Cardiac muscle cell (in vitro differentiated cells and primary cell): ENCODE measurements around the gene ATP12A. TPM values are rescaled to one million over a fixed set of nuclear protein-coding genes. Genes with fewer than 3 reads are reported as not detected.

Experiments used
- DNase-seq, 2 donors: peaks; one replicate each; pipeline versions ENCODE4 v3.0.0 to v3.0.0-alpha.2; 2010 to 2017; ENCODE audit warnings: low read depth in 1 of 2, low spot score in 1 of 2
- H3K27ac ChIP-seq: fragments of 200-600 bp; sonication (generic); 2 replicates; pipeline ENCODE4 v1.5.1; 2016
- H3K27me3 ChIP-seq: fragments of 200-600 bp; sonication (generic); 2 replicates; pipeline ENCODE4 v1.6.0; 2016; ENCODE audit warnings: control low read depth
- H3K36me3 ChIP-seq: fragments of 200-600 bp; sonication (generic); 2 replicates; pipeline ENCODE4 v1.5.1; 2016; ENCODE audit warnings: control low read depth
- H3K4me1 ChIP-seq: fragments of 200-600 bp; sonication (generic); 2 replicates; pipeline ENCODE4 v1.8.1; 2017; ENCODE audit warnings: low read depth, mild to moderate bottlenecking, mixed run types
- H3K4me3 ChIP-seq: fragments of 200-600 bp; sonication (generic); 2 replicates; pipeline ENCODE4 v1.5.1; 2016; ENCODE audit warnings: mild to moderate bottlenecking
- H3K9me3 ChIP-seq: fragments of 200-600 bp; sonication (generic); 2 replicates; pipeline ENCODE4 v1.5.1; 2017; ENCODE audit warnings: low read depth, mild to moderate bottlenecking, control low read depth
- CTCF ChIP-seq: IDR thresholded peaks from 2 replicates; pipeline ENCODE4 v1.5.1; 2012; ENCODE audit warnings: low read depth, mild to moderate bottlenecking, low read length
- polyA plus RNA-seq: library from polyadenylated mRNA; unstranded; fragments of >200 nt; fragmentation: Nextera tagmentation; extraction: Ambion mirVana; gene quantifications from 2 replicates; pipeline ENCODE4 v1.2.1, GENCODE V29; 2016
- total RNA-seq: library from RNA; depleted of rRNA; stranded (reverse); fragments of >200 nt; gene quantifications from 2 replicates; pipeline ENCODE4 v1.2.3, GENCODE V29; 2016

The ATP12A gene
- total and polyA plus RNA-seq, 2 experiments from 2014 or later: not detected

- H3K36me3 ChIP-seq: no peaks in the 10 kb centered on the region
- no peak for DNase-seq
- H3K9me3 ChIP-seq: no peaks in the 10 kb centered on the region
- peaks cover 45% of the 10 kb centered on the region for H3K27me3 ChIP-seq
- H3K4me3 ChIP-seq: no peak overlapping the region
- TF ChIP-seq CTCF: no peak
- H3K4me1 ChIP-seq: no peaks in the 10 kb centered on the region
- no peak overlapping the region for H3K27ac ChIP-seq
Observed at GRCh38 chr13:24678151-24678550, 2.1 kb upstream of the ATP12A start.

GRCh38 chr13:24679686-24680085 is 522 bp upstream of the ATP12A start:
- DNase-seq: no peak
- no peak for TF ChIP-seq CTCF
- Histone ChIP-seq H3K4me3 (peak overlapping the region; percentile 45), H3K36me3 (no peaks in the 10 kb centered on the region), H3K27me3 (peaks cover 45% of the 10 kb centered on the region), H3K4me1 (no peaks in the 10 kb centered on the region), H3K9me3 (no peaks in the 10 kb centered on the region), H3K27ac (no peak overlapping the region)

GRCh38 chr13:24680921-24681604 is 855 bp downstream of the ATP12A start:
- Histone ChIP-seq H3K27me3 (peaks cover 45% of the 10 kb centered on the region), H3K27ac (no peak overlapping the region), H3K9me3 (no peaks in the 10 kb centered on the region), H3K36me3 (no peaks in the 10 kb centered on the region), H3K4me1 (no peaks in the 10 kb centered on the region), H3K4me3 (peak overlapping the region; percentile 45)
- no peak for DNase-seq
- no peak for TF ChIP-seq CTCF

GRCh38 chr13:24681930-24682329 is 1.7 kb downstream of the ATP12A start:
- Histone ChIP-seq H3K9me3 (no peaks in the 10 kb centered on the region), H3K27ac (no peak overlapping the region), H3K4me1 (no peaks in the 10 kb centered on the region), H3K4me3 (no peak overlapping the region), H3K36me3 (no peaks in the 10 kb centered on the region), H3K27me3 (peaks cover 43% of the 10 kb centered on the region)
- no peak for TF ChIP-seq CTCF
- no peak for DNase-seq

GRCh38 chr13:24682353-24682752 is 2.1 kb downstream of the ATP12A start:
- no peak for DNase-seq
- H3K4me1 ChIP-seq: no peaks in the 10 kb centered on the region
- H3K9me3 ChIP-seq: no peaks in the 10 kb centered on the region
- peaks cover 39% of the 10 kb centered on the region for H3K27me3 ChIP-seq
- no peaks in the 10 kb centered on the region for H3K36me3 ChIP-seq
- no peak for TF ChIP-seq CTCF
- no peak overlapping the region for H3K27ac ChIP-seq
- H3K4me3 ChIP-seq: no peak overlapping the region

GRCh38 chr13:24683351-24683750 is 3.1 kb downstream of the ATP12A start:
- no peak for TF ChIP-seq CTCF
- Histone ChIP-seq H3K4me3 (no peak overlapping the region), H3K27me3 (peaks cover 31% of the 10 kb centered on the region), H3K36me3 (no peaks in the 10 kb centered on the region), H3K27ac (no peak overlapping the region), H3K9me3 (no peaks in the 10 kb centered on the region), H3K4me1 (no peaks in the 10 kb centered on the region)
- no peak for DNase-seq
